Hematopoietic multipotent progenitor cell treated with erythropoietin and hydrocortisone succinate and interleukin-3 and kit ligand, for 6 days (in vitro differentiated cells): ENCODE data around the gene CHEK2.
A peak's percentile ranks its signal among the peaks of the same experiment; 100 is the strongest.
"Not testable (repeated sequence)": the region's sequence is repeated elsewhere in the genome, so short reads cannot be mapped to it uniquely, and the experiment has no call there.

ENCODE experiments used
- DNase-seq: peaks from one replicate; pipeline ENCODE4 v3.0.0-alpha.2; 2015

The CHEK2 gene

DNA sequence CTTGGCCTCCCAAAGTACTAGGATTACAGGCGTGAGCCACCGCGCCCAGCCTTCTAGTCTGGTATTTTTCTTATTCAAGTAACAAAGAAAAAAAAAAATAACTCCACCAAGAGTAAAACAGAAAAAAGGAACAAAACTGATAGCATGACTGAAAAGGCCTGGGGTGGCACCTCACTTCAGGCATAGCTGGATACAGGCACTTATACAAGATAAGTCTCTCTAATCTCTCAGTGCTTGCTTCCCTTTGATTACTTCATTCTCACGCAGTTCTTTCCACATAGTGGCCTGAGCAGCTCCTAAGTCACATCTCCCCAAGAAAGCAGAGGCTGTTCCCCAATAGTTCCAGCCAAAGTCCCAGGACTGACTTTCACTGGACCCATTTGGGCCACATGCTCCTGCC lies 58.7 kb downstream of the CHEK2 start:
- peak; percentile 67 for DNase-seq

DNA sequence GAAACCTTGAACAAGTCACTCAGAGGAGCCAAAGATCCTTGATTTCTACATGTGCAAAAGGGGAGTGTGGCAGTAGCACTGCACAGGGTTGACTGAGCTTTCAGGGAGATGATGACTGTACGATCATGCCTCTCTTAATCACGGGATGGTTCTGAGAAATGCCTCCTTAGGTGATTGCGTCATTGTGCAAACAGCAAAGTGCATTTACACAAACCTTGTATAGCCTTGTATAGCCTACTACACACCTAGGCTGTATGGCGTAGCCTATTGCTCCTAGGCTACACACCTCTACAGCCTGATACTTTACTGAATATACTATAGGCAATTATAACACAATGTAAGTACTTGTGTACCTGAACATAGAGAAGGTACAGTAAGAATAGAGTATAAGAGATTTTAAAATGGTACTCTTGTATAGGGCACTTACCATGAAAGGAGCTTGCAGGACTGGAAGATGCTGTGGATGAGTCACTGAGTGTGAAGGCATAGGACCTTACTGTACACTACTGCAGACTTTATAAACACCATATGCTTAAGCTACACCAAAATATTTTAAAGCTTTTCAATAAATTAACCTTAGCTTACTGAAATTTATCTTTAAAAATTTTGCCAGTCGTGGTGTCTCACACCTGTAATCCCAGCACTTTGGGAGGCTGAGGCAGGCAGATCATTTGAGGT lies 60.7 kb downstream of the CHEK2 start:
- not testable (repeated sequence) for DNase-seq

DNA sequence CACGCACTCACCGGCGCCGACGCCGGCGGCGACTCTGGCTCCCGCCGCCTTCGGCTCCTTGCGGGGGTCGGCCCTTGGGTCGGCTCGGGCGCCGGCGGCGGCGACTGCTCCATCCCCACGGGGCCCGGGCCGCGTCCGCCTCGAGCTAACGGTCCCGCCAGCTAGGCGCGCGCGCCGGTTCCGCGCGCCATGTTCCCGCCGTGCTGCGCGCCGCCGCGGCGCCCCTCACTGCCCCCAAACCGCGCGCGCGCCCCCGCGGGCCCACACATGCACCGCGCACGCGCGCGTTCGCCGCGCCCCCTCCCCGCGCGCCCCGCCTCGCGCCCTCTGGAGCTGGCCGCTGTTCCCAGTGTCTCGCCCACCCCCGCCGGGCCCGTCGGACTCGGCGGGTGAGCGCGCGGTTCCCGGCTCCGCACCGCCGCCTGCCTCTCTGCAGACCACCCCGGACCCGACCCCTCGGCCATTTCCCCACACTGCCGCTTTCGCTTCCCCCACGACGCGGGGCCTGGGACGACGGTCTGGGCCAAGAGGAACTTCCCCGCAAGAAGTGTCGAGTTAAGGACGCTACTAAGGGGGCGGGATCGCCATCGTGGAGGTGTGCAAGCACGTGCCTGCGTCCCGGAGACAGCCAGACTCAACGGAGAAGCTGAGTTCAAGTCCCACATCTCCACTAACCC lies 61.9 kb downstream of the CHEK2 start, which contains the start of gene TTC28:
TSS of gene TTC28 (minus strand) at position 230 of the 677 bp plus-strand sequence. CDS start at position 113, 117 bp downstream.
- DNase-seq = peak; percentile 63

DNA sequence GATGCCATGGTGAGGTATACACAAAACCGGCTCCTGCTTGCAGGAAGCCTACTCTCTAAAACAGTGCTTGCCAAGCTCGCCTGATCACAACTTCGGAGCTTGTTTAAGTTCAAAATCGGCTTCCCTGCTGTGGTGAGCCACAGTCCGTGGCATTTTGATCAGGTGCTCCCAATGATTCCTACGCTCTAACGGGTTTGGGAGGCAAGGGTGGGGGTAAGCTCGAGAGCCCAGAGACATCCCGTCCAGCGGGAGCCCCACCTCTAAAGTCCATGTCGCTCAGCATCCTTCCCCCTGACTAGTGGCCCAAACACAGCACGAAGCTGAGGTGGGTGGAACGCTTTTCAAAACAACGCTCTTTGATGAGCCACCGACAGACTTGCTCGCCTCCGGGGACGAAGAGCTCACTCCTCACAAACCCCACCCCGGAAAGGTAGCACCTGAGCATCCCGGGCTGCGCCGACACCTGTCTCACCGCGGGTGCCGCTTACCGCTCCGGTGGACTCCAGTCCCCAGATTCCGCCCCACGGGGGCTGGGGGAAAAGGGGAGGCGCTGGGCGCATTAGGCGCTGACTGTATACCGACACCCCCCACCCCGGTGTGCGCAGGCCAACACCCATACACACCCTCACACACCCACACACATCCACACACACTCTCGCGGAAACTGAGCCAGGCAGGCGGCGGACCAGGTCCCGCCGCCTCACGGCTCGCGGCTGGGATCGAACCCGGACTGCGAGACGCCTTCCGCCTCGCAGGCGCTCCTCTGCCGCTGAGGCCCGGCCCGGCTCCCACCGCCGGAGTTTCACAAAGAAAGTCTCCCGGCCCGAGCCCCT lies 62.6 kb downstream of the CHEK2 start:
- peak; percentile 10 for DNase-seq

DNA sequence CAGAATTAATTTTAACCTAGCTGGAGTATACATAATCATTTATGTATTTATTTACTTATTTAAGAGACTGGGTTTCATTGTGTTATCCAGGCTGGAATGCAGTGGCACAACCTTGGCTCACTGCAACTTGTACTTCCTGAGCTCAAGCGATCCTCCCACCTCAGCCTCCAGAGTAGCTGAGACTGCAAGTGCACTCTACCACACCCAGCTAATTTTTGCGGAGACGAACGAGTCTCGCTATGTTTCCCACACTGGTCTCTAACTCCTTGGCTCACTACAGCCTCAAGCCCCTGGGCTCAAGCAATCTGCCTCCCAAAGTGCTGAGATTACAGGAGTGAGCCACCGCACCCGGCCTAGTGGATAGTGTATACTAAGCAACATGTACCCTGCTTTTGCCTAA lies 63.5 kb downstream of the CHEK2 start:
- DNase-seq = not testable (repeated sequence)

DNA sequence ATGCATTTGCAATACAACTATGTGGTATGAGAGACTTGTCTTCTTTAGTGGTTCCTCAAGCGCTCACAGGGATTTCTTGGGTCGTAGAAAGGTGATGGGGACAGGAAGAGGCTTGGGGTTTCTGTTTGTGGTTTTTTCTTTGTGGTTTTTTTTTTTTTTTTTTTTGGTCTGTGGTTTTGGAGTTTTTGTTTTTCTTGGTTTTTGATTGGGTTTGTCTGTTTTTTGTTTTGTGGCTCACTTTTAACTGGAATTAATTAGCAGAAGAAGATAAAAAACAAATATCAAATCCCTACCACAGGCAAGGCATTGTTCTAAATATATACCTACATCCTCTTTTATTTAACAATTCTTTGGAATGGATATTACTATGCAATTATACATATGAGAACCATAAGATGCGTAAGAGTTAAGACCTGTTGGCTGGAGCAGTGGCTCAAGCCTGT lies 67.5 kb downstream of the CHEK2 start:
- peak; percentile 81 for DNase-seq

DNA sequence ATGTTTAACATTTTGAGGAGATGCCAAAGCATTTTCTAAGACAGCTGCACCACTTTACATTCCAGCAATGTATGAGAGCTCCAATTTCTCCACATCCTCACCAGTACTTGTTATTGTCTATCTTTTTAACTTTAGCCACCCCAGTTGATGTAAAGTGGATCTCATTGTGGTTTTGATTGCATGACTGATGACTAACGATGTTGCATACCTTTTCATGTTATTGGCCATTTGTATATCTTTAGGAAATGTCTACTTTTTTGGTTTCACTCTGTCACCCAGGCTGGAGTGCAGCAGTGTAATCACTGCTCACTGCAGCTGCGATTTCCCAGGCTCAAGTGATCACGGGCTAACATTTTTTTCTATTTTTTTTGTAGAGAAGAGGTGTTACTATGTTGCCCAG lies 70.9 kb downstream of the CHEK2 start:
- DNase-seq = no peak

DNA sequence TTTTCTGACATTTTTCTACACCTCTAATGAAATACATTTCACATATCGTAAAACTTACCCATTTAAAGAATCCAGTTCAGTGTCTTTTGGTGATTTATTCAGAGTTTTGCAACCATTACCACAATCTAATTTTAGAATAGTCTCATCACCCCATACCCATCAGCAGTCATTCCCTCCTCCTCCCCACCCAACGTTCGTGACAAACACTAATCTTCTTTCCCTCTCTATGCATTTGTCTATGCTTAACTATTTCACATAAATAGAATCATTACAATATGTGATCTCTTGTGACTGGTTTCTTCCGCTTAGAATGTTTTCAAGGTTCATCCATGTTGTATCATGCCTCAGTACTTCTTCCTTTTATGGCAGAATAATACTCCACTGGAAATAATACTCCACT lies 71.5 kb downstream of the CHEK2 start:
- DNase-seq = no peak

DNA sequence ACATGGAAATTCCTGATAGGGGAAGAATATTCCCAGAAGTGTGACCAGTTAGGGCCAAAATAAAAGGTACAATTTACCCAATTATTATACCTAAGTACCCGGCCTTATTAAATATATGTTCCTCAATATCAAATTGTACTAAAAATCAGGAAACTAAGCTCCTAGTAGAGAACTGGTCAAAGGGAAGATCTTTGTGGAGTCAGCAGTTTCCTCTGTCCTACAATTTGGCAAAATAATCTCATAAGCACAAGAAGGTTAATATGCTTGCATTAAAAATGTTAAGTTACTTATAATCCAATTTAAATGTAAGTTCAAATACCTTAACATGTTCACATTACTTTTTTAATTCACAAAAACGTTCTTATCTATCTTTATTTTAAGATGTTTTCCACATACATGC lies 72.2 kb downstream of the CHEK2 start:
- DNase-seq = no peak

DNA sequence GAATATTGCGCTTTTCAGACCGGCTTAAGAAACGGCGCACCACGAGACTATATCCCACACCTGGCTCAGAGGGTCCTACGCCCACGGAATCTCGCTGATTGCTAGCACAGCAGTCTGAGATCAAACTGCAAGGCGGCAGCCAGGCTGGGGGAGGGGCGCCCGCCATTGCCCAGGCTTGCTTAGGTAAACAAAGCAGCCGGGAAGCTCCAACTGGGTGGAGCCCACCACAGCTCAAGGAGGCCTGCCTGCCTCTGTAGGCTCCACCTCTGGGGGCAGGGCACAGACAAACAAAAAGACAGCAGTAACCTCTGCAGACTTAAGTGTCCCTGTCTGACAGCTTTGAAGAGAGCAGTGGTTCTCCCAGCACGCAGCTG lies 78.1 kb downstream of the CHEK2 start:
- not testable (repeated sequence) for DNase-seq

DNA sequence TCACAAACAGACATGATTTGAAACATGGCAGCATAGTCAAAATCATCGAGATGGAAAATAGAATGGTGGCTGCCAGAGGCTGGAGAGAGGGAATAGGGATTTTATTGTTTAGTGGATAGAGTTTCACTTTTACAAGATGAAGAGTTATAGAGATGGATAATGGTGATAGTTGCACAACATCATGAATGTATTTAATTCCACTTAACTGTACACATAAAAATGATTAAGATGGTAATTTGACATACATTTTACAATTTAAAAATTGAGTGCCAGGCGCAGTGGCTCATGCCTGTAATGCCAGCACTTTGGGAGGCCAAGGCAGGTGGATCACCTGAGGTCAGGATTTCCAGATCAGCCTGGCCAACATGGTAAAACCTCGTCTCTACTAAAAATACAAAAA lies 83.2 kb downstream of the CHEK2 start:
- DNase-seq = no peak

DNA sequence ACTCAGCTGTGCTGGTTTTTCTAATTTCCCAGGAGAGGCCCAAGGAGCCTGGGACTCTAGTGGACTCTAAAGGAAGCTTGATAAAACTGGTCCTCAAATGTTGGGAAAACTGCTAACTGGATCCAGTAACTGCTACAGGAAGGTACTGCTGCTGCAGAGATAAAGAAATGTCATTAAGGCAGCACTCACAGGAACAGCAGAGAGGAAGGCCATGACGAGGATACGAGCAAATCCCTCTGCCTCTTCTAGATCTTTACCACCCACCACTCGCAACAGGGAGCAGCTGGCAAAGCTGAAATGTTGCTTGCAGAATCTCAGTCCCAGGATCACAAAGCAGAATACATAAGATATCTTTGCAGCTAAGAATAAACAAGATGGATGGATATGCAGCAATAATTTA lies 85.4 kb downstream of the CHEK2 start:
- no peak for DNase-seq

DNA sequence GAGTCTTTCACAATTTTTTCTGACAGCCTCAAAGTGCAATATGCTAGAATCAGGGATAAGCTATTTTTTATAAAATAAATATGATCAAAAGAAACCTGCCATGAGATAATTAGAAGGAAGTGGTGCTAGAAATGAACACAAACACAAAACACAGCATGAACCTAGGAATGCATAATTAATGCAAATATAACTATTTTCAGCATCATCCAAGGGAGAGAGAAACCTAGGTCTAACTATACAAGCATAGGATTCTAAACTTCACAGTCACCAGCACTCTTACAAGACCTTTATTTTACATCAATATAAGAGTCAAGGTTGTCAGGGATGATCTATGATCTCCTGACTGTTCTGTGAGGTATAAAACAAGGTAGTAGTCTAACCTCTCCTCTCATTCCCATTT lies 91.2 kb downstream of the CHEK2 start:
- DNase-seq = no peak

DNA sequence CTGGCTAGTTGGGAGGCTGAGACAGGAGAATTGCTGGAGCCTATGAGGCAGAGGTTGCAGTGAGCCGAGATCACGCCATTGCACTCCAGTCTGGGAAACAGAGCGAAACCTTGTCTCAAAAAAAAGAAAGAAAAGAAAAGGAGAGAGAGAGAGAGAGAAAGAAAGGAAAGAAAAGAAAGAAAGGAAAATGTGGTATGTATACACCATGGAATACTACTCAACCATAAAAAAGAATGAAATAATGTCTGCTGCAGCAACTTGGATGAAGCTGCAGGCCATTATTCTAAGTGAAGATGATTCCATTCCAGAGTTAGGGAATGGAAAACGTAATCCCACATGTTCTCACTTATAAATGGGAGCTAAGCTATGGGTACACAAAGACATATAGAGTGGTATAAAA lies 92.8 kb downstream of the CHEK2 start:
- no peak for DNase-seq

DNA sequence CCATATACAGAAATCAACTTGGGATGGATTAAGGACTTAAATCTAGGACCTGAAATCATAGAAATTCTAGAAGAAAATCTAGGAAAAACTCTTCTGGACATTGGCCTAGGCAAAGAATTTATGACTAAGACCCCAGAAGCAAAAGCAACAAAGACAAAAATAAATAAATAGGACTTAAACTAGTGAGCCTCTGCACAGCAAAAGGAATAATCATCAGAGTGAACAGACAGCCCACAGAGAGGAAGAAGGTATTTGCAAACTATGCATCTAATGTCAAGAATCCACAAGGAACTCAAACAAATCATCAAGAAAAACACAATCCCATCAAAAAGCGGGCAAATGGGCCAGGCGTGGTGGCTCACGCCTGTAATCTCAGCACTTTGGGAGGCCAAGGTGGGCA lies 94.4 kb downstream of the CHEK2 start:
- no peak for DNase-seq

DNA sequence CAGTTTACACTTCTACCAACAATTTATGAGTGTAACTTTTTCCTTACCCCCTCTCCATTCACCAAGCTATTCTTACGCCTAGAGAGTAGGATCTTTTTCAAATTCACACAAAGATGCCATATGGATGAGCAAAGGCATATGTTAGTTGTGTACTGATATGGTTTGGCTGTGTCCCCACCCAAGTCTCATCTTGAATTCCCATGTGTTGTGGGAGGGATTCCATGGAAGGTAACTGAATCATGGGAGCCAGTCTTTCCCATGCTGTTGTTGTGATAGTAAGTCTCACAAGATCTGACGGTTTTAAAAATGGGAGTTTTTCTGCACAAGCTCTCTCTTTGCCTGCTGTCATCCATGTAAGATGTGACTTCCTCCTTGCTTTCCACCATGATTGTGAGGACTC lies 102.3 kb downstream of the CHEK2 start:
- no peak for DNase-seq
